SIG-M5 treated with dmso at 0.1 percent for 504 hours (cell line): ENCODE measurements around the gene FHOD1.
A peak's percentile ranks its signal among the peaks of the same experiment; 100 is the strongest.

ENCODE experiments used
- DNase-seq: peaks from one replicate; lab custom pipeline; 2025; ENCODE audit not compliant: unreplicated experiment; lab: John Stamatoyannopoulos, UW

Gene FHOD1

DNA sequence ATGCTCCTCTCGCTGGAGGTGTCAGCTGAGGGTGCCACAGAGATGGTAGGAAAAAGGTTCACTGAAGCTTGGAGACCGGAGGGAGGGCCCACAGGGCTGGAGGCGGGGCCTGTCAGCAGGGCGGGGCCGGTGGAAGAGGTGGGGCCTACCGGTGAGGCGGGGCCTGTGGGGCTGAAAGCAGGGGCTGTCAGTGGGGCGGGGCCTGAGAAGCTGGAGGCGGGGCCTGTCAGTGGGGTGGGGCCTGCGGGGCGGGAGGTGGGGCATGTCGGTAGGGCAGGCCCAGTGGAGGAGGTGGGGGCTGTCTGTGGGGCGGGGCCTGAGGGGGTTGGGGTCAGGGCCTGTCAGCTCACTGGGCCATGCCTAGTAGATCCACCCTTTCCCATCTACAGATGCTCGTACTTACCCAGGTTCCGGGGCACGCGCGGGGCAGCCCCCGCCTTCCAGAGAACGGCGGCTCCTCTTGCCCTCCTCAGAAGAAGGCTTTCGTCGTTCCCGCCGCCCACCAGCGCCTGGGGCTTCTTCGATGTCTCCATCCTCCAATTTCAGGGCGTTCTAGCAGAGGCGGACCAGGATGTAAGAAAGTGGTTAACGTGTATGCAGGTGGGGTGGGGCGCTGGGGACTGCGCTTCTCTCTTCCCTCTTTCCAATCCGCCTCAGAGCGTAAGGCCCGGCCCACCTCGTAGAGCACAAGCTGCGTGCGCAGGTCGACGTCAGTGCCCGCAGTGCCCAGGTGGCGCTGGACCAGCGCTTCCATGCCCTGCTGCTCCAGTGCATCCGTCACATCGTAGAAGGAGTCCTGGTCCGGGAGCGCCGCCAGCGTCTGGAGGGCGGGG is 10.5 kb downstream of the FHOD1 start:
- DNase-seq: peak; percentile 45

DNA sequence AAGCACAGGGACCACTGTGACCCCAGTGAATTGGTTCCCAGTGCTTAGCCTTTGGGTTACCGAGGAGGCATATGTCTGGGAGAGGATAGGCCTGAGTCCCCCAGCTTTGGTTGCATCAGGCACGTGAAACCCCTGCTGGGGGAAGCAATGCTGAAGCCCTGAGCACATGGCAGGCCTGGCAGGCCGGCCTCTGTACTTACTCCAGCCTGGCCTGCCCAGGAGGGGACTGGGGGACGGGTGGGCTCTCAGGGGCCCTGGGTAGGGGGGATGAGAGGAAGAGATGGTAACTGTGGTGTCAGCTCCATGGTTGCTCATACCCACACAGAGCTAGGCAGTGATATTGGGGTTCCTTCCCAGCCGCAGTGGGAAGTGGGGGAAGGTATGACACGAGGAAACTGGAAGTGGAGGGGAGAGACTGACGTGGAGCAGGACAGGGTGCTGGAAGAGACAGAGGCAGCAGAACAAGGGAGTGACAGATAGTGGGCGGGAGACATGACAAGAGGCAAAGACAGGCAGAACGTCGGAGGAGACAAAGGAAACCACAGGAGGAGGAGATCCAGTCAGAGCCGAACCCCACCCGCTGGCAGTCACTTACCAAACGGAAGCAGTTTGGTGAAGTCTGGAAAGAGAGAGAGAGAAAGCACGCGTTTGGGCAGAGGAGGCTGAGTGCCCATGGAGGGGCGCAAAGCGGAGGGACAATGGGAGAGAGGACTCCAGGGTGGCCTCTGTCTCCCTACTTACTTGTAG is 11.3 kb downstream of the FHOD1 start:
- DNase-seq: peak; percentile 35

DNA sequence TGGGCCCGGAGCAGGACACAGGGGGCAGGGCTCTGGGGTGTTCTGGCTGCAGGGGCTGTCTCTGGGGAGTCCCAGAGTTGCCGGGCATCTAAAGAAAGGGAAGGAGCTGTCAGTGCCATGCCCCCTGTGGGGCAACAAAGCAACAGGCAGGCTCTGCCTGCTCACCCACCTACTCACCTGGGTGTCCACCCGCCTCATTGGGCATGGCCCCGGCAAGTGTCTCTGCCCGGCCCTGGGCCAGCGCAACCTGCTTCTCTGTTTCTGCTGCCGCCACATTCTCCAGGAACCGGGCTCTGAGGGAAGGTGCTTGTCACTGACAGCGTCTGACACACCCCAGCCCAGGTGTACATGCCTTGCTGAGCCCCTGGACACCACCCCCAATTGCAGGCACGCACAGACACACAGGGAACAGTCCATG is 13.1 kb downstream of the FHOD1 start:
- DNase-seq: no peak

DNA sequence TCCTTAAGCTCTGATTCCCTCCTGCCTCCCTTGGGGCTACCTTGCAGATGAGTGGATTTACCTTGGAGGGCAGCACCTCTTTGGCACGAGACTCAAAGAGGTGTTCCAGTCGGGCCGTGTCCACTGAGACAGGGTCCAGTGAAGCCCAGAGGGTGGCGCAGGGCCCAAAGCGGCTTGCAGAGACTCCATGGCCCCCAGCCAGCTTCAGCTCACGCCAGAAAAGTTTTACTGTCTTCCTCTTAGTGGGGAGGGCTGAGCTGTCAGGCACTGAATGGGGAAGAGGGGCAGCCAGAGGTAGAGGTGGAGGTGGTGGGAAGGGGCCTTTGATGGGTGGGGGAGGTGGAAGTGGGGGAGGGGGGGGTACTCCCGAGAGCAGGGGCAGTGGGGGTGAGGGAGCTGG is 13.7 kb downstream of the FHOD1 start:
- no peak for DNase-seq

DNA sequence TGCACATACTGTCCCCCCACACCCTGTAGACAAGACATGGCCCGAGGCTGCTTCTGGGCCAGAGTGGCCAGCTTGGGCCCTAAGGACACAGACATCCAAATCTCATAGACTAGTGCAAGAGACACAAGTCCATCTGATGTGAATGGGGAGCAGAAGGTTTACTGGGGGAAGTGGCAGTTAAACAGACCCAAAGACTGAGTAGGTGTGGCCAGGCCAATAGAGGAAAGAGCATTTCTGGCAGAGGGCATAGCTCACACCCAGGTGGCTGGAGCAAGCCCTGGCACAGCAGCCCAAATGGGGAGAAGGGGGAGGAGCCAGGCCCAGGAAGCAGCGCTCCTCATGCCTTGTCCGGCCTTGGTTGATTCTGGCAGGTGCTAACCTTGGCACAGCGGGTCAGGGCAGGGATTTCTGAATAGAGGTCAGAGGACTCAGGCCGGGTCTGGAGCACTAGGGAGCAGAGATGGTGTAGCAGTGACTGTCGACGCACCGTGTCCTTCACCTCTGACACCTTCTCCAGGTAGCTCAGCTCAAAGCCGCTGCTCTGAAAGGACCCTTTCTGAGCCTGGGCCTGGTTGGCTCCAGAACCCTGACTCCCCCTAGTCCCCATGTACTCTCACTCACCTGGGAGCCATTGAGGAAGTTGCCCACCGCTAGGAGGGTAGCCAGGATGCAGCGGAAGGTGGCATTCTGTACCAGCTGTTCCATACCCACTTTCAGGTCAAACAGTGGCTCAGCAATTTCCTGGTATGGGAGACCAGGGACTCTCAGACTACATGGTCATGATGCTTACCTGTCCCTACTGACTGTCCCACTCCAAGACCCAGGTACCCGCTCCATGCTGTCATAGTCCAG is 16.2 kb downstream of the FHOD1 start:
- no peak for DNase-seq

DNA sequence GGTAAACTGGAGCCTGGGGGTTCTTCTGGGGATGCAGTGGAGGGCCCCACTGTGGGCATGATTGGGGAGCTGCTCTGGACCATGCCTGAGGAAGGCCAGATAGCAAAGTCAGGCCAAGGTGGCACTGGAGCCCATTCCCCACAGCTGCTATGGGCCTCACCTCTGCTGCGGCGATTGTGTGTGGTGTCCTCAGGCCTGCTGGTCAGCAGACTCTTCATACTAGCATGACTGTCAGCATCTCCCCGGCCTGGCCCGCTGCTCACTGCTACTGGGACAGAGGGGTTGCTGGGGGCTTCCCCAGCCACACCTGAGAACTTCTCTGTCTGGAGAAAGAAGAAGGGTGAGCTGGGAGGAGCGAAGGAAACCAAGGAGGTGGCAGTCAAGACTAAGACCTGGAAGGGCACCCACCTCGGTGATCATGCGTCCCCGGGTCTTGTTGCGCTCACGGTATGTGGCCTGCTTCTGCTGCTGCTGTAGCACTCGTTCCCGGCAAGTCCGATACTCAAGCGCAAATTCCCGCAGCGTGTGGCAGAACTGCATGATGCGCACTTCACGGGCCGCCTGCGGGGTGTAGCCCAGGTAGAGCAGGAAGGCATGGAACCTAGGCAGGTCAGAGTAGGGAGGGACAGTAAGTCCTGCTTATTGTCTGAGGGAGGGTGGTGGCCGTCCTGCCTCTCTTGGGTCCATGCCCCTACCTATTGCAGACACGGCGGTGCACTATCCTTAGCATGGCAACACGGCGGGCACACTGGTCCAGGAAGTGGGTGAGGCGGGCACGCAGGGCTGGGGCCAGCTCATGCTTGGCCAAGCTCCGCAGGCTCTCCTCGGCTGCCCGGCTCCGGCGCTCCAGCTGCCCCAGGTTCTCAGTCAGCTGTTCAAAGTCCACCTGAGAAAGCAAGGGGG is 17.1 kb downstream of the FHOD1 start:
- DNase-seq: no peak

DNA sequence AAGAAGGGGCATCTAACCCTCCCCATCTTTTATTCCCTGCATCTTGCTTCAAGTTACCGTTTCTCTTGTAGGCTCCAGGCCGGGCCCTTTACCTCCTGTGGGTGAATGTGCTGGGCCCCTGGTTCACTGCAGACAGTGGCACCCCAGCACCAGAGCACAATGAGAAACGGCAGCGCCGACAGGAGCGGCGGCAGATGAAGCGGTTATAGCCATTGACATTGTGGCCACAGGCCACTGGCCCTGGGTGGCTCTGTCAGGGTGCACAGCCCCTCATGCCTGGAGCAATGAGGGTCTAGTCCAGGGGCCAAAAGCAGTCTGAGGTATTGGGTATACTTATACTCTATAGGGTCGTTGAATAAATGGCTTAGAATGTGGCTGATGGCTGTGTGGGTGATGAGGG is 18.4 kb downstream of the FHOD1 start:
- no peak for DNase-seq

DNA sequence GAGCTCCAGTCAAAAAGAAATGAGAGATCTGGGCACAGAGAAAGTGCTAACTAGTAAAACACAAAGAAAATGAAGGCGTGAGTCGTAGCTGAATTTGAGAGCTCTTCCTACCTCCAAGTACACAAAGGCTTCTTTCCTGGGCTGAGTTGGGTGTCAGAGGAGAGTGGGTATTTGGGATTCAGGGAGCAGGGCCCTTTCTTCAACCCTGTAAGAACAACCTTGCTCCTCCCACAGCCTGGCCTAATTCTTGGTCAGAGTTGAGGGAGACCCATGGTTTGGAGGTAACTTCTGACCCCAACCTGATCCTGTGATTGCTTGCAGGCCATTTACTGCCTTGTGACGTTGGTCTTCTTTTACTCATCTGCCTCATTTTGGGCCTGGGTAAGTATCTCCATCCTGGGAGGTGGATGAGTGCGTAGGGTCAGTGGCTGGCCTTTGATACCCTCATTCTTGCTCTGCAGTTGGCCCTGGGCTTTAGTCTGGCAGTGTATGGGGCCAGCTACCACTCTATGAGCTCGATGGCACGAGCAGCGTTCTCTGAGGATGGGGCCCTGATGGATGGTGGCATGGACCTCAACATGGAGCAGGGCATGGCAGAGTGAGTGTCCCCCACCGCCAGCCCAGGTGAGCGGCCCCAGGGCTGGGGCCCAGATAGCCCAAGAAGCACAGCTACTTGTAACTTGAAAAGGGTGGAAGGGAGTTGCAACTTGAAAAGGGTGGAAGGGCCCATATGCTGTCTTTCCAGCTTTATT is 19.1 kb downstream of the FHOD1 start:
- no peak for DNase-seq

DNA sequence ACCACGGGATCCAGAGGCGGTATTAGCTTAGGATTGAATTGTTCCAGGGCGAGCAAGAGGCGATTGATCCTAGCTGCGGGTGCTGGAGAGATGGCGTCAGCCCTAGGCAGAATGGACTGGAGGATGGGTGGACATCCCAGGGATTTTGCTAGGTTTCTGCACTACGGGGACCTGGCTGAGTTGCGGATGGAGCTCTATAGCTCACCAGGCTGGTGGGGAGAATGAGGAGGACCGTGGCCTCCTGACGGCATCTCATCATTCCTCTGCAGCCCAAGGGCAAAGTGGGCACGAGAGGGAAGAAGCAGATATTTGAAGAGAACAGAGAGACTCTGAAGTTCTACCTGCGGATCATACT is 19.7 kb downstream of the FHOD1 start:
- no peak for DNase-seq

DNA sequence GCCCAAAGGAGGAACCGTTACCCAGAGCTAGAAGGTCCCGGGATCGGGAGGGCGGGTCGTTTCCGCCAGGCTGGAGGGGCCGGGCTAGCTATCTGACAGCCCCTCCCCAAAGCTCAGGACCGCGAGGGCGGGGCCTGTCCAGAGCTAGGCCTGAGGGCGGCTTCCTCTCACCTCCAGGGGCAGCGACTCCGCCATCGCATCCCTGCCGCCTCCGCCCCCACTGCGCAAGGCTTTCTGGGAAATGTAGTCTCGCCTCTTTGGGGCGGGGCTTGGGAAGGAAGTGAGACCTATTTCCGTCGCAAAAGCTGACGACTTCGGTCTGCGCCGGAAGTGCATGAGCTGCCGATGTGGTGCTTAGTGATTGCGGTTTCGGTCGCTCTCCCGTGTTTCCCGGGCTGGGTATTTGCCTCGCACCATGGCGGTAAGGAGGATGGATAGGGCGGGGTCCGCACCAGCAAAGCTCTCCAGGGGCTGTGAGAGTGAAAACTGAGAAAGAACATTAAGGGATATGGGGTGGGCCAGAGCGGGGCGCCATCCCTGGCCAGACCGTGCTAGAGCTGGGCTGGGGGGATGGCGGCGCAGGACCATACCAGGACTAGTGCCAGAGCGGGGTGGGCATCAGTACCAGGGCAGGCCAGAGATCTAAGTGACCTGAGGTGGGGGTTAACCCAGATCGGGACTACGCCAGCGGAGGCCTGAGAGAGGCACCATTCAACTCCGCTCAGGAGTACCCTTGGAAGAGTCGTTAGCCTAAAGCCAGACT is 20.3 kb downstream of the FHOD1 start, which contains the start of gene TMEM208:
Gene TMEM208, plus strand, starts transcription at position 327 of the 763 bp plus-strand sequence. Its CDS starts 89 bp downstream, at position 416.
- DNase-seq: peak; percentile 95

DNA sequence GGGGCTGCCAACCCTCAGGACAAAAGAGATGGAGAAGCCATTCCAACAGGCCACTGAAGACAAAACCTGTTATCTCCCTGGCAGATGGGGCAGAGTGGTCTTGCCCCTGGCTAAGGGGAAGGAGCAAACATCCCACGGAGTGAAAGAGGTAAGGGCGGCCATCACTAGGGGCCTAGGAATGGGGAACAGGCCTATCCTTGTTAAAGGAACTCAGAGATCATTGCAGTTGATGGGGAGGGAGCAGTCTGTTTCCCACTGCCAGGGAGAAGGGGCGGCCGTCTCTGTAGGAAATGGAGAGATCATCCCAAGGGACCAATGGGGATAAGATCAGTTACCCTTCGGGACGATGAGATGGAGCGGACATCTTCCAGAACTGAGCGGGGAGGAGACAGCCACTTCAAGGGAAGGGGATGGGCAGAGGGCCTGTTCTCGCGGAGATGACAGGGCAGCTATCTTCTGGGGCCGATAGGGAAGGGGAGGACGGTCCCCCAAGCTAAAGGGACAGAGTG is 20.9 kb downstream of the FHOD1 start:
- no peak for DNase-seq

DNA sequence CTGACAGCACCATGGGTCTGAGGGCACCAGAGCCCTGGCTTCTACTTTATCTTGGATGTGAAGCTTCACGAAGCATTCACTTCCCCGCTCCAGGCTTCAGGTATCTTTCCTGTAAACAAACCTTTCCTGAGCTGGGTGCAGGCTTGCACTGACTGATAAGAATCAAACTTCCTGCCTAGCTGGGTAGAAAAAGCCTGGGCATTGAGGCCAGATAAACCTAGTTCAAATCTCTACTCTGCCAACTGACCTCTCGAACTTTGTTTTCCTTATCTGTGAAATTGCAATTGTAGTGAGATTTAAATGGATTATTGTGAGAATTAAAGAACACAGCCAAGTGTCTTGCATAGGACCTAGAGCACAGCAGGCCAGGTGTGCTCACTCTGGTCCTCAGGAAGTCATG is 23.3 kb downstream of the FHOD1 start:
- DNase-seq: no peak

DNA sequence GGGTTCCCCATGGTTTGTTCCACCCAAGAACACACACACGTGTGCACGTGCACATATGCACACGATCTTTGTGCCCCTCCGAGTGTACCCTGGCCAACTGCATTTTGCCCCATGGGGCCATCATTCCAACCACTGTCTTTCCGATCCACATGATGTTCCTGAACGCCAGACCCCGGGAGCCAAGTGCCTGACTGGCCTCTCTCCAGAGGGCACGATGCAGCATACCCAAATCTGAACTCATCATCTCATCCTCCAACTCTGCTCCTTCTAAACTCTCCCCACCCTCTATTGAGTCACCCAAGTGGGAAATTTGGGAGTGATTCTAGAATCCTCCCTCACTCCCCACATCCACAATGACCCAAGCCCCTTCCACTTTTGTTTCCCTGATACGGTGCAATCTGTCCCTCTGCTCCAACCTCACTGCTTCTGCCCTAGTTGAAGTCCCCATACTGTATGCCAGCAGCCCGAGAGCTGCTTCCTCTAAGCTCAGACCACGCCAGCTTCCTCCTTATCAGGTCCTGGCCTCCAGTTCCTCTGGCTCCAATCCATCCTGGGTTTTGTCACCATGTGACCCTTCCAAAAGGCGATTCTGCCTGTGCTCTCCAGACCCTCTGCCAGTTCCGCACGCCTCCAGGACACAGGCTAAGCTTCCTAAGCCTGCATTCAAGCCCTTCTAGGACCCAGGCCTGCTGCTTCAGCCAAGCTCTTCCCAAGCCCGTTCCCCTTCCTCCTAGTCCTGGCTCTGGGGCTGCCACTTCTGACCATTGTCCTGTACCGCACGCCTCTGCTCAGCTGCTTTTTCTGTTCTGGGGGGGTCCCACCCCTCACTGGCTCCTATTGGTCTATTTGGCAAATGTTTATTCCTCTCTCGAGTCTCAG is 30.4 kb downstream of the FHOD1 start:
- DNase-seq: no peak

DNA sequence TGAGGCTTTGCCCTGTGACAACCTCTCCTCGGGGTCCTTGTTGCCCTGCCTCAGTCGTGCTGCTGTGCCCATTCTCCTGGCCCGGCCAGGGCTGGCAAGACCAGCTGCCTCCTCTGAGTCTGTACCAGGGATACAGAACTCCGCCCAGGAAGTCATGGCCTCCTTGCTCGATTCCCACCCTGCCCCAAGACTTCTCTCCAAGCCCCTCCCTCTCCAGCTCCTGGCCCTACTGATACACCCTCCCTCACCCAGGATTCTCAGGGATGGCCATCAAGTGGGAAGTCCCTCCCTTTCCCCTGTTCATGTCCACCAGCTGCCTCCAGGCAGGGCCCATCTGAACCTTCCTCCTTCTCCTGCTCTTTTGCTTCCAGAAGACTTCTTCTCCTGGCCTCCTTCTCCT is 31.6 kb downstream of the FHOD1 start:
- no peak for DNase-seq

DNA sequence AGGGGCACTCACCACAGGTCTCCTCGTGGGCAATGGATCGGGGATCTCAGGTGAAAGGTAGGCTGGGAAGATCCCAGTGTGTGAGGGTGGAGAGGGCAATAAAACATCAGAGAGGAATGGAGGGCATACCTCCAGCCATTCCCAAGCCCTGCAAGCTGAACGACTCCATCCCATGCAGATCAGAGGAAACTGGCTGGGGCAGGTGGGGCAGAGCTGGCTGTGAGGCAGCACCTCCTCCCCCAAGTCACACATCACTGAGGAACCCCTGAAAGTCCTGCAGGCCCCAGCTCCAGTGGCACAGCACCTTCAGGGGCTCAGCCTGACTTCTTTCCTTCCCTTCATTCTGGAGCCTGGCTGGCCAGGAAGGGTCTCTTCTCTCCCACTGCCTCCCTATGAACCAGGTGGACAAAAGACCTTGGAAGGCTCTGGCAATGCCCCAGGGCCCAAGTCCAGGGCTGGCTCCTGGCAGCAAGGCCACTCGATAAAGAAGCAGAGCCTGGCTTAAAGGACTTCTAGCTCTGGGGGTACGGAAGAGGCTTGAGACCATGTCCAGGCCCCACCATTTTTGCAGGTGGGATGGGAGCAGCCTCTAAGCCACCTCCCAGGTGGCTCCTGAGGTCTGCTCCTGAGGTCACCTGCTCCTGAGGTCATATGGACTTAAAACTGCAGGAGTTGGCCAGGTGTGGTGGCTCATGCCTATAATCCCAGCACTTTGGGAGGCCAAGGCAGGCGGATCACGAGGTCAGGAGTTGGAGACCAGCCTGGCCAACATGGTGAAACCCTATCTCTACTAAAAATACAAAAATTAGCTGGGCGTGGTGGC is 33.9 kb downstream of the FHOD1 start:
- DNase-seq: no peak

DNA sequence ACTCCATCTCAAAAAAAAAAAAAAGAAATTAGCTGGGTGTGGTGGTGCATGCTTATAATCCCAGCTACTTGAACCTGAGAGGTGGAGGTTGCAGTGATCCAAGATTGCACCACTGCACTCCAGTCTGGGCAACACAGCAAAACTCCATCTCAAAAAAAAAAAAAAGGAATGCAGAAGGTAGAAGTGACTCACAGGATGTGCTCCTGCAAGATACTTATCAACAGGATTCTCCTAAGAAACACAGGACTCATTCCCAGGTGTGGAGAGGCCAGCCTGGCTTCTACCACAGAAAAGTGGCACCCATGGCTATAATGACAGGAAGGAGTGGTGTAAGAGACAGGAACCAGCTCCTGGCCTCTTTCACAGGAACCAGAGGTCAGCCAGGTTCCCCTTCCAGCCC is 34.5 kb downstream of the FHOD1 start:
- DNase-seq: no peak

DNA sequence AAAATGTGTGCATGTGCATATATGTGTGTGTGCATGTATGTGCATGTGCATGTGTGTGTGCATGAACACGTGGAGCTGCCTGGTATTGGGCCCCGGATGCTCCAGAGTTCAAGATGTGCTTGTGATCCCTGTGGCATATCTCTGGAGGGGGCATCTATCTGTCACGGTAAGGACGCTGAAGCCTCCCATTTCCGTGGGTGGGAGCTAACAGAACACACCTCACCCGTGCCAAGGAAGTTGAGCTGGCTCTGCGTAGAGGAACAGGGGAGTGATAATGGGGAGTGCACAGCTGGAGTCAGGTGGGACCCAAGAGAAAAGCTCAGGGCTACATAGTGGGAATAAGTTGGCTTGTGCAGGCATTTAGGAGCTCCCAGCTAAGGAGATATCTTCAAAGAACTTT is 35.6 kb downstream of the FHOD1 start:
- no peak for DNase-seq
